HUES64 (cell line): ENCODE results near the gene SCAF8.
A peak's percentile ranks its signal among the peaks of the same experiment; 100 is the strongest.
"Not testable (repeated sequence)": the region's sequence is repeated elsewhere in the genome, so short reads cannot be mapped to it uniquely, and the experiment has no call there.

Source experiments
- H3K27ac ChIP-seq: 2 replicates; pipeline ENCODE4 v1.7.0; 2013; ENCODE audit warnings: low read depth, low read length, inconsistent platforms
- H3K27me3 ChIP-seq: 2 replicates; pipeline ENCODE4 v1.6.1; 2013; ENCODE audit warnings: mild to moderate bottlenecking, low read length; ENCODE audit not compliant: insufficient read depth
- H3K36me3 ChIP-seq: 2 replicates; pipeline ENCODE4 v1.6.1; 2013; ENCODE audit warnings: mild to moderate bottlenecking, low read length; ENCODE audit not compliant: insufficient read depth
- H3K4me1 ChIP-seq: 2 replicates; pipeline ENCODE4 v1.6.1; 2013; ENCODE audit warnings: mild to moderate bottlenecking, low read length, moderate library complexity; ENCODE audit not compliant: insufficient read depth
- H3K4me3 ChIP-seq: 2 replicates; pipeline ENCODE4 v1.5.1; 2013; ENCODE audit warnings: mild to moderate bottlenecking, low read length, moderate library complexity
- H3K9ac ChIP-seq: 2 replicates; pipeline ENCODE4 v1.6.1; 2013; ENCODE audit warnings: mild to moderate bottlenecking, low read depth, low read length
- H3K9me3 ChIP-seq: 2 replicates; pipeline ENCODE4 v1.6.1; 2013; ENCODE audit warnings: low read depth, low read length; ENCODE audit not compliant: insufficient read depth
- WGBS: fragments of 150-250, 120-280 bp; methylation state at CpG from one replicate; pipeline ENCODE4 v1.1.7; 2013; ENCODE audit warnings: missing lambda C conversion rate; 5-methylcytosine and 5-hydroxymethylcytosine counted together

The SCAF8 gene

DNA sequence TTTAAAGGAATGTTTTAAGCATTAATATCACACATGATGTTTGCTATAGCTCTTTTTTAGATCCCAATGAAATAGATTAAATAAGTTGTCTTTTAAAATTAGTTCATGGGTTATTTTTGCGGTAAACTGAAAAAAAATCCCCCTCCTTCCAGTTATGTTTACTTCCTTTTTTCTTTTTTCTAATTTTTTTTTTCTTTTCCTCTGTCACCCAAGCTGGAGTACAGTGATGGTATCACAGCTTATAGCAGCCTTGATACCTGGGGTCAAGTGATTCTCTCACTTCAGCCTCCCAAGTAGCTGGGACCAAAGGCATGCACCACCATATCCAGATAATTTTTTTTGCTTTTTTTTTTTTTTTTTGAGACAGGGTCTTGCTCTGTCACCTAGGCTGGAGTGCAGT is 17.8 kb upstream of the SCAF8 start:
- Histone ChIP-seq H3K36me3 (no peaks in the 10 kb centered on the region), H3K9ac (no peak overlapping the region), H3K9me3 (peaks cover 7% of the 10 kb centered on the region; the same call in 1 of the 2 replicates), H3K27ac (no peak overlapping the region), H3K27me3 (no peaks in the 10 kb centered on the region), H3K4me1 (no peaks in the 10 kb centered on the region), H3K4me3 (no peak overlapping the region)
- WGBS, result no CpG with 5 or more reads among the region's 1 CpG

DNA sequence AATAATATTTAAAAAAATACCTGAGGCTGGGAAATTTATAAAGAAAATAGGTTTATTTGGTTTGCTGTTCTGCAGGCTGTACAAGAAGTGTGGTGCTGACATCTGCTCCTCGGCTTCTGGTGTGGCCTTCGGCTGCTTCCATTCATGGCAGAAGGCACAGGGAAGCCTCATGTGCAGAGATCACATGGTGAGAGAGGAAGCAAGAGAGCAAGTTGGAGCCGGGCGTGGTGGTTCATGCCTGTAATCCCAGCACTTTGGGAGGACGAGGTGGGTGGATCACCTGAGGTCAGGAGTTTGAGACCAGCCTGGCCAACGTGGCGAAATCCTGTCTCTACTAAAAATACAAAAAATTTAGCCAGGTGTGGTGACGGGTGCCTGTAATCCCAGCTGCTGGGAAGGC is 16.9 kb upstream of the SCAF8 start:
- not testable (repeated sequence) for H3K27me3 ChIP-seq, H3K4me1 ChIP-seq, H3K36me3 ChIP-seq, H3K9ac ChIP-seq, H3K27ac ChIP-seq, H3K4me3 ChIP-seq
- WGBS, result 94% methylated on average over 8 of the region's 8 CpGs
- peaks cover 11% of the 10 kb centered on the region for H3K9me3 ChIP-seq

DNA sequence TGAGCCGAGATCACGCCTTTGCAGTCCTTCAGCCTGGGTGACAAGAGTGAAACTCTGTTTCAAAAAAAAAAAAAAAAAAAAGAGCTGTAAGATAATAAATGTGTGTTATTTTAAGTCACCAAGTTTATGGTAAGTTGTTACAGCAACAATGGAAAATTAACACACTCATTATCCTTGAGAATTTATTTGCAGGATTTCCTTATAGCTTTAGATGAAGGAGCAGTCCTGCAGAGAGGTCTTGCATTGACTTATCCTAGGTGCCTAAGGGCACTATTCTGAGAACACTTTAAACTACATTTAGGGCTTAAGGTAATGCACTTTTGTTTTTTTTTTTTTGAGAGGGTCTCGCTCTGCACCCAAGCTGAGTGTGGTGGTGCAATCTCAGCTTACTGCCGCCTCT is 13.8 kb upstream of the SCAF8 start:
- 94% methylated on average over 4 of the region's 4 CpGs for WGBS
- peaks cover 11% of the 10 kb centered on the region for H3K9me3 ChIP-seq
- H3K4me3 ChIP-seq, result no peak overlapping the region
- H3K27ac ChIP-seq, result no peak overlapping the region
- no peaks in the 10 kb centered on the region for H3K4me1 ChIP-seq
- H3K27me3 ChIP-seq, result no peaks in the 10 kb centered on the region
- no peak overlapping the region for H3K9ac ChIP-seq
- no peaks in the 10 kb centered on the region for H3K36me3 ChIP-seq

DNA sequence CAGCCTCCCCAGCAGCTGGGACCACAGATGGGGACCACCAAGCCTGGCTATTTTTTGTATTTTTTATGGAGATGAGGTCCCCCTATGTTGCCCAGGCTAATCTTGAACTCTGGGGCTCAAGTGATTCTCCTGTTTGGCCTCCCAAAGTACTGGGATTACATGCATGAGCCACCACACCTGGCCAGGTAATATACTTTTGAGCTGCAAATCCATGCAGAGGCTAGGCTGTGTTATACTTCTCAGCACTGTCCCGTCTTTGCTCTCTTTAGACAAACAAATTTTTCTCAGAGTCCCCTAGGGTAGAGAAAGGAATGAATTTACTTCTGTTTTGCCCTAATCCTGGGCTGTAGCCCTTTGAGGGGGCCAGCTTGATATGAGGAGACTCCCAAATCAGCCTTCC is 13.4 kb upstream of the SCAF8 start:
- no peaks in the 10 kb centered on the region for H3K36me3 ChIP-seq
- H3K9me3 ChIP-seq, result peaks cover 11% of the 10 kb centered on the region
- H3K4me3 ChIP-seq, result no peak overlapping the region
- no peaks in the 10 kb centered on the region for H3K27me3 ChIP-seq
- no peaks in the 10 kb centered on the region for H3K4me1 ChIP-seq
- no peak overlapping the region for H3K9ac ChIP-seq
- no peak overlapping the region for H3K27ac ChIP-seq
- 67% methylated on average over 1 of the region's 1 CpG for WGBS

DNA sequence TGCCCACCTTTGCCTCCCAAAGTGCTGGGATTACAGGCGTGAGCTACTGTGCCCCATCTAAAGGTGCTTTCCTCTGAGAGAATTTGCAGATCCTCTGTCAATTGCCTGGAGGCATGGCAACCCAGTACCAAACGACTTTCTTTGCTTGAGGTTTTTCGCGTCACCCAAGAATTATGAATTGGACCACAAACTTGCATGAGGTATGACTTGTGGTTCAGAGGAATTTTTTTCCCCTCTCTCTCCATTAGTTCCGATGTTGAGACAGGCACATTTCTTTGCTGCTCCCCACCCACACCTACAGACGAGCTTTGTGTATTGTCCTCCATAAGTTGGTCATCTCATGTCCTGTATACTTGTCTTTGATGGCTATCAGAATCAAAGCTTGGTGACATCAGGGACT is 11.8 kb upstream of the SCAF8 start:
- WGBS, result 95% methylated on average over 6 of the region's 6 CpGs
- H3K36me3 ChIP-seq, result no peaks in the 10 kb centered on the region
- peaks cover 11% of the 10 kb centered on the region for H3K9me3 ChIP-seq
- H3K4me3 ChIP-seq, result no peak overlapping the region
- no peak overlapping the region for H3K27ac ChIP-seq
- H3K9ac ChIP-seq, result no peak overlapping the region
- H3K4me1 ChIP-seq, result no peaks in the 10 kb centered on the region
- no peaks in the 10 kb centered on the region for H3K27me3 ChIP-seq

DNA sequence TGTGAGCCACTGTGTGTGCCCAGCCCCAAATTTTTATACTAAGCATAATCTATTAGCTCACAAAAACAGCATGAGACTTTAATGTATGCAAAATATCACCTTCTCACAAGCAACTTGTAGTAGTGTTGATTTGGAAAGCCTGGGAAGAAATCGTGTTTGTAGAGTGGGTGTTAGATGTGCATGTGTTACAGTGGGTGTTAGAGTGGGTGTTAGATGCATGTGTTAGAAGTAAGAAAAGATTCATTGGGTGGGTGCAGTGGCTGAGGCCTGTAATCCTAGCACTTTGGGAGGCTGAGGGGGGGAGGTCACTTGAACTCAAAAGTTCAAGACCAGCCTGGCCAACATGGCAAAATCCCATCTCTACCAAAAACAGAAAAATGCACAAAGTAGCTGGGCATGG is 6.3 kb upstream of the SCAF8 start:
- Histone ChIP-seq H3K36me3 (no peaks in the 10 kb centered on the region), H3K27me3 (no peaks in the 10 kb centered on the region), H3K9me3 (no peaks in the 10 kb centered on the region), H3K27ac (no peak overlapping the region), H3K9ac (no peak overlapping the region), H3K4me1 (peaks cover 3% of the 10 kb centered on the region; the same call in 1 of the 2 replicates), H3K4me3 (no peak overlapping the region)
- WGBS, result 89% methylated on average over 1 of the region's 1 CpG

DNA sequence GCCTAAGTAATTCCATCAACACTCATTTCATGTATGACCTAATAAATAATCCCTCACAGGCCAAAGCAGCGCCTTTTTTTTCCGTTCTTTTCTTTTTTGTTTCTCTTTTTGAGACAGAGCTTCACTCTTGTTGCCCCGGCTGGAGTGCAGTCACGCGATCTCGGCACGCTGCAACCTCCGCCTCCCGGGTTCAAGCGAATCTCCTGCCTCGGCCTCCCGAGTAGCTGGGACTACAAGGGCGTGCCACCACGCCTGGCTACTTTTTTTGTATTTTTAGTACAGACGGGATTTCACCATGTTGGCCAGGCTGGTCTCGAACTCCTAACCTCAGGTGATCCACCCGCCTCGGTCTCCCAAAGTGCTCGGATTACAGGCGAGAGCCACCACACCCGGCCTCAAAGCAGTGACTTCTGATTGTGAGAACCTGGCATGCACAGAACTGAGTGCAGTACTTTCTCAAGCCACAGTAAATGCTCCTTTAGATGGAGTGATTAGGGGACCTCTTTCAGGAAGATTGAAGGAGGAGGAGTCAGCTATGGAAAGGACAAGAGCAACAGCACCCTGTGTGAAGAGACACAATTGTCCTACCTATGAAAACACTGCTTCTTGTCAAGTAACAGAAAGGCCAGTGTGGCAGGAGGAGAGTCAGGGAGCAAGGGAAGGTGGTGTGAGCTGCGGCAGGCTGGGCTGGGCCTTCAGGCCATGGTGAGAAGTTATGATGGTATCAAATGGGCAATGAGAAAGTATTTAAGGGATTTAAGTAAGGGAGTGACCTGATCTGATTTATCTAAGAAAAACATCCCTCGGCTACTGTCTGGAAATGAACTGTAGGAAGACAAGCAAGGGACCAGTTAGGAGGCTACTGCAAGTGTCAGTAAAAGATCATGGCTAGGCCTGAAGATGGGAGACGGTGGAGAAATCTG is 1.7 kb upstream of the SCAF8 start:
- H3K27me3 ChIP-seq, result no peaks in the 10 kb centered on the region
- WGBS, result 95% methylated on average over 24 of the region's 24 CpGs
- peaks cover 13% of the 10 kb centered on the region for H3K4me1 ChIP-seq
- H3K9ac ChIP-seq, result peak overlapping the region; percentile 96; the same call in 1 of the 2 replicates
- H3K9me3 ChIP-seq, result no peaks in the 10 kb centered on the region
- H3K27ac ChIP-seq, result no peak overlapping the region
- peaks cover 5% of the 10 kb centered on the region for H3K36me3 ChIP-seq
- H3K4me3 ChIP-seq, result peak overlapping the region; percentile 83

DNA sequence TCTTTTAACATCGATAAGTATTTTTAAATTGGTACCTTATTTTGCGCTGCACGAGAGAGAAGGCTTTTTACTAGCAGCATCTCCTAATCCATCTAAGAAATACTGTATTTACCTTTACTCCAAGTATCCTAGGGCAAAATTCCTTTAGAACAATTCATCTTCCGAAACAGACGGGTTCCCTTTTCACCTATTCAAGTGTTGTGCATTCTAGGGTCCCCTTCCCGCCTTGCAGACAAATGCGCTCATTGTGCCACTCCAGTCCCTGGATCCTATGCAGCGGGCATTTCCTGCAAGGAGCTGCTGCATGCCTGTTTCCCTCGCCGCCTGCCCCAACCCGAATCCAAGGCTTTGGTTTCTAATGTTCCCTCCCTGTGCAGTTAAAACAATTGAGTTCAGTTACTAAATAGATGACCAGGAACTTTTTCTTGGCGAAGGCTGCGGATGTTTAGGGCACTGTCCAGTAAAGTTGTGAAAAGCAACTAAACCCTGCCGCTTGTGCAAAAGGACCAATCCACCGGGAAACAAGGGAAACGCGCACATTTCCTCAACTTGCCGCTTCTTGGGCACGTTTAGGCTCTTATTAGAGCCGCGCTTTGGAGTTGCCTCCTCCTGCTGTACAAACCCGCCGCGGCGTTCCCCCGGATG is 556 bp upstream of the SCAF8 start:
- H3K27me3 ChIP-seq, result no peaks in the 10 kb centered on the region
- peak overlapping the region; percentile 99 for H3K27ac ChIP-seq
- WGBS, result 16% methylated on average over 26 of the region's 26 CpGs
- H3K4me1 ChIP-seq, result peaks cover 22% of the 10 kb centered on the region
- peak overlapping the region; percentile 96 for H3K9ac ChIP-seq
- H3K4me3 ChIP-seq, result peak overlapping the region; percentile 83
- H3K9me3 ChIP-seq, result no peaks in the 10 kb centered on the region
- H3K36me3 ChIP-seq, result peaks cover 13% of the 10 kb centered on the region

DNA sequence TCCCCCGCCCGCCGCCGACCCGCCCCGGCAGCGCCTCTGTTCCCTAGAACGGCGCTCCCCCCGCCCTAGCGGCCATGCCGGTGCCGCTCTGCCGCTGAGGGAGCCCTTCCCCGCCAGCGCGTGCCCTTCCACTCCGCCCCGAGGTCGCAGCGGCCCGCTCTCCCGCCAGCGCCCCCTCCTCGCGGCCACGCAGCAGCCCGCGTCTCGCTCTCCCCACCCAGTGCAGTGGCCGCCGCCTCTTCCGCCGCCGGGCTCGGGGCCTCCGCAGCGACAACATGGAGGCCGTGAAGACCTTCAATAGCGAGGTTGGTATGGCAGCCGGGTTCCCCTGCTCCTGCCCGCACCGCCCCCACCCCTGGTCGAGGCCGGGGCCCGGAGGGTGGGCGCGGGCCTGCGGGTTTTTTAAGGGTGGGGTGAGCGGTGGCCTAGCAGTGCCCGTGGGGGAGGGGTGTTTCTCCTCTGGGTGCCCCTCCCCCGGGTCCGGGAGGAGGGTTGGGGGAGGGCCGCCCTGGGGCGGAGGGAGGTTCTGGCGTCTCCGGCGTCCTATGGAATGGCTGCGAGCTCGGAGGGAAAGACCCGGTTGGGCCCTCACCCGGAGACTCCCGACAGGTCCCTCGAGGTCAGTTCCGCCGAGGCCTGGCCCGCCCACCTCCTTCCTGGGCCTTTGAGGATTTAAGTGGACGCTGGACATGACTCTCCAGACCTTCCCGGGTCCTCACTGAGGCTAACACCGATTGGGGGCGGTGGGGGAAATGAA is 588 bp downstream of the SCAF8 start:
- peak overlapping the region; percentile 83 for H3K4me3 ChIP-seq
- under 1% methylated on average over 71 of the region's 71 CpGs for WGBS

DNA sequence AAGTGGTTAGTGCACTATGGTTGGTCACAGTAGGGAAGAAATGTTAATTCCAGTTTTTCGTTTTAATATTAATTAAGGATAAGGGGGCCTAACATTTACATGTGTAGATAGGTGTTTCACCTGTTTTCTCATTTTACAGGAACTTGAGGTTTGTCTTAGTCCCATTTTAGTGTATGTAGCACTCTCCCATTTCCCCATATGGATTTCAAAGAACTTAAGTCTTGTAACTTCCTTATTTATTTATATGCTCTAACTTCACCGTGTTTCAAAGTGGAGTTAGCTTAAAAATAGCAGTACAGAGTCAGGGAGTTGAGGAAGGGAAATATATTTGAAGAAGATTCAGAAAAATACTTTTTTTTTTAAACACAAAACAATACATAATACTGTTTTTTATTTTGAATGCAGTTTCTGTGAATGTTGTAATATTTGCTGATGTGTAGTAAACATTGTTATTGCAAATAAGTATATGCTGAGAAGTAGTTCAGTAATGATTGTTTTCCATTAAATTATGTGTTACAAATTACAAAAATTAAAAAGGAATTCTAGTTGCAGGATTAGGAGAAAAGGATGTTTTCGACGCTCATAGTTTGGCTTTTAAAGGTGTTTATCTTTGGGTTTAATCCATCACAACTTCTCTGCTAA is 3.5 kb downstream of the SCAF8 start:
- no peak overlapping the region for H3K4me3 ChIP-seq
- H3K27ac ChIP-seq, result no peak overlapping the region
- peaks cover 14% of the 10 kb centered on the region for H3K36me3 ChIP-seq
- no peaks in the 10 kb centered on the region for H3K9me3 ChIP-seq
- WGBS, result 90% methylated on average over 3 of the region's 4 CpGs
- H3K27me3 ChIP-seq, result no peaks in the 10 kb centered on the region
- H3K4me1 ChIP-seq, result peaks cover 44% of the 10 kb centered on the region
- H3K9ac ChIP-seq, result no peak overlapping the region

More for the DNA sequence above, 588 bp downstream of the SCAF8 start:
- Histone ChIP-seq H3K9me3 (no peaks in the 10 kb centered on the region), H3K9ac (peak overlapping the region; percentile 96), H3K4me1 (peaks cover 31% of the 10 kb centered on the region), H3K27me3 (no peaks in the 10 kb centered on the region), H3K36me3 (peaks cover 13% of the 10 kb centered on the region), H3K27ac (peak overlapping the region; percentile 99)
